PC-3 (cell line): ENCODE measurements around the gene DGKZ. TPM values are rescaled to one million over a fixed set of nuclear protein-coding genes. Genes with fewer than 3 reads are reported as not detected.

Source experiments
- ATAC-seq: fragments of 200-7000 bp; cut with Tn5 transposase; 2 replicates; pipeline ENCODE4 v1.9.1; 2020; ENCODE audit warnings: mild to moderate bottlenecking, moderate library complexity
- BruUV-seq: library from RNA; stranded (reverse); fragments of 400-500 nt; replicated peaks from 2 replicates; lab custom pipeline; 2021; lab: Mats Ljungman, UMichigan
- CTCF ChIA-PET: fragments of 300-600 bp; sonication (Branson Sonifier 250); formaldehyde crosslinking; loops from one replicate; lab custom pipeline; 2022; ENCODE audit warnings: antibody characterized with exemption; lab: Charles Lee
- POLR2A ChIA-PET: fragments of 300-600 bp; sonication (Branson Sonifier 250); formaldehyde crosslinking; loops from one replicate; lab custom pipeline; 2022; ENCODE audit warnings: antibody characterized with exemption; ENCODE audit not compliant: unreplicated experiment; lab: Charles Lee
- DNase-seq: peaks from one replicate; pipeline ENCODE4 v3.0.0-alpha.2; 2015
- H2AFZ ChIP-seq: fragments of 300-600 bp; sonication (generic); 2 replicates; pipeline ENCODE4 v1.6.0; 2016; ENCODE audit warnings: antibody characterized with exemption, low read length
- H3F3A ChIP-seq: fragments of 300-600 bp; sonication (generic); one replicate; pipeline ENCODE4 v1.6.0; 2017; ENCODE audit warnings: antibody characterized with exemption, low read length, control low read depth, mild to moderate bottlenecking; ENCODE audit not compliant: unreplicated experiment
- H3K27ac ChIP-seq: fragments of 300-600 bp; sonication (generic); 2 replicates; pipeline ENCODE4 v1.5.1; 2016; ENCODE audit warnings: mild to moderate bottlenecking, low read length
- H3K27me3 ChIP-seq: fragments of 300-600 bp; sonication (generic); 2 replicates; pipeline ENCODE4 v1.6.1; 2016; ENCODE audit warnings: low read length, mixed read lengths
- H3K36me3 ChIP-seq: fragments of 300-600 bp; sonication (generic); 2 replicates; pipeline ENCODE4 v1.6.1; 2016; ENCODE audit warnings: low read depth, mixed run types, low read length, mixed read lengths
- H3K4me1 ChIP-seq: fragments of 300-600 bp; sonication (generic); 2 replicates; pipeline ENCODE4 v1.5.1; 2016; ENCODE audit warnings: low read length; ENCODE audit not compliant: insufficient read depth
- H3K4me2 ChIP-seq: fragments of 300-600 bp; sonication (generic); 2 replicates; pipeline ENCODE4 v1.6.0; 2016; ENCODE audit warnings: low read length
- H3K4me3 ChIP-seq: fragments of 300-600 bp; sonication (generic); 2 replicates; pipeline ENCODE4 v1.5.1; 2016; ENCODE audit warnings: mild to moderate bottlenecking, low read length, mixed read lengths
- H3K79me2 ChIP-seq: fragments of 300-600 bp; sonication (generic); 2 replicates; pipeline ENCODE4 v1.6.1; 2017; ENCODE audit warnings: low read length, mixed read lengths
- H3K9ac ChIP-seq: fragments of 300-600 bp; sonication (generic); 2 replicates; pipeline ENCODE4 v1.6.0; 2016; ENCODE audit warnings: mild to moderate bottlenecking, low read length
- H3K9me2 ChIP-seq: fragments of 300-600 bp; sonication (generic); replicated peaks from 2 replicates; pipeline ENCODE4 v1.6.1; 2016; ENCODE audit warnings: mixed run types, low read length, mixed read lengths
- H3K9me3 ChIP-seq: fragments of 300-600 bp; sonication (generic); 2 replicates; pipeline ENCODE4 v1.6.1; 2016; ENCODE audit warnings: low read length, mixed read lengths
- H4K20me1 ChIP-seq: fragments of 300-600 bp; sonication (generic); 2 replicates; pipeline ENCODE4 v1.6.1; 2016; ENCODE audit warnings: low read length, mixed read lengths
- CTCF ChIP-seq: fragments of 300-600 bp; sonication (generic); conservative IDR thresholded peaks from 2 replicates; pipeline ENCODE4 v1.5.1; 2017; ENCODE audit warnings: antibody characterized with exemption, low read depth, mild to moderate bottlenecking, low read length
- EZH2 ChIP-seq: fragments of 300-600 bp; sonication (generic); IDR thresholded peaks from one replicate; pipeline ENCODE4 v1.6.1; 2017; ENCODE audit warnings: antibody characterized with exemption, mild to moderate bottlenecking, low read length; ENCODE audit not compliant: unreplicated experiment
- EZH2phosphoT487 ChIP-seq: fragments of 300-600 bp; sonication (generic); IDR thresholded peaks from 2 replicates; pipeline ENCODE4 v1.6.1; 2018; ENCODE audit warnings: mild to moderate bottlenecking, antibody characterized with exemption, low read length, borderline replicate concordance
- intact Hi-C: fragments of 100-400 bp; cut with micrococcal nuclease; formaldehyde crosslinking; loops from 2 replicates; pipeline ENCODE4 v1.9.0; 2023
- total RNA-seq: library from RNA; depleted of rRNA; stranded (reverse); fragments of >200 nt; gene quantifications from 2 replicates; pipeline ENCODE4 v1.2.3, GENCODE V29; 2014

Gene DGKZ
- total RNA-seq, 1 experiment from 2014 or later: 70.2 TPM

GRCh38 chr11:46337626-46338345 lies 9.5 kb upstream of the DGKZ start:
- Histone ChIP-seq H3K4me1 (peaks cover 13% of the 10 kb centered on the region; the same call in 1 of the 2 replicates), H3K27me3 (no peaks in the 10 kb centered on the region), H3K4me3 (no peak overlapping the region), H3F3A (no peaks in the 10 kb centered on the region), H3K9me2 (no peaks in the 10 kb centered on the region), H3K79me2 (no peaks in the 10 kb centered on the region), H2AFZ (no peak overlapping the region), H3K27ac (no peak overlapping the region), H3K9me3 (no peaks in the 10 kb centered on the region), H4K20me1 (no peaks in the 10 kb centered on the region), H3K4me2 (no peak overlapping the region), H3K9ac (no peak overlapping the region), H3K36me3 (no peaks in the 10 kb centered on the region)
- intact Hi-C loops: no loop called here
- POLR2A ChIA-PET: no interaction called here
- no peak for TF ChIP-seq EZH2phosphoT487
- TF ChIP-seq CTCF: no peak
- TF ChIP-seq EZH2: no peak
- DNase-seq (no peak), ATAC-seq (no peak)
- CTCF ChIA-PET: no interaction called here
- BruUV-seq: no TSS peak

GRCh38 chr11:46338636-46338987 lies 8.7 kb upstream of the DGKZ start:
- peak overlapping the region; percentile 72 for H3K4me2 ChIP-seq
- CTCF ChIA-PET: no interaction called here
- no peak for ATAC-seq
- H3K9me3 ChIP-seq: no peaks in the 10 kb centered on the region
- BruUV-seq: no TSS peak
- POLR2A ChIA-PET: interaction anchor here (0.9 kb wide), 1 partner anchor 96 kb away, joined by 6 read pairs; no protein-coding TSS in a partner anchor
- peak overlapping the region; percentile 50 for H3K4me3 ChIP-seq
- intact Hi-C loops: no loop called here
- H3K4me1 ChIP-seq: peaks cover 13% of the 10 kb centered on the region; the same call in 1 of the 2 replicates
- peak overlapping the region; percentile 80 for H2AFZ ChIP-seq
- H3K79me2 ChIP-seq: no peaks in the 10 kb centered on the region
- H3K36me3 ChIP-seq: no peaks in the 10 kb centered on the region
- no peak overlapping the region for H3K9ac ChIP-seq
- no peaks in the 10 kb centered on the region for H3F3A ChIP-seq
- no peaks in the 10 kb centered on the region for H4K20me1 ChIP-seq
- H3K27ac ChIP-seq: no peak overlapping the region
- TF ChIP-seq EZH2phosphoT487: no peak
- no peak for TF ChIP-seq CTCF
- TF ChIP-seq EZH2: no peak
- peak; percentile 12 for DNase-seq
- H3K9me2 ChIP-seq: no peaks in the 10 kb centered on the region
- H3K27me3 ChIP-seq: no peaks in the 10 kb centered on the region
